Trophoblast cell (in vitro differentiated cells and primary cell): Measurements from ENCODE around the gene SMARCD3.
A peak's percentile ranks its signal among the peaks of the same experiment; 100 is the strongest.

Experiments used
- DNase-seq, 2 donors: peaks; one replicate each; pipeline ENCODE4 v3.0.0-alpha.2; 2016
- H2AFZ ChIP-seq: 2 replicates; pipeline ENCODE4 v1.6.1; 2013; ENCODE audit warnings: low read length, moderate library complexity, mild to moderate bottlenecking; ENCODE audit not compliant: insufficient read depth, poor library complexity
- H2AK5ac ChIP-seq: 2 replicates; pipeline ENCODE4 v1.6.1; 2013; ENCODE audit warnings: mild to moderate bottlenecking, low read length
- H2BK120ac ChIP-seq: 2 replicates; pipeline ENCODE4 v1.6.1; 2013; ENCODE audit warnings: low read length, mild to moderate bottlenecking, moderate library complexity; ENCODE audit not compliant: insufficient read depth, poor library complexity
- H2BK12ac ChIP-seq: 2 replicates; pipeline ENCODE4 v1.6.1; 2013; ENCODE audit warnings: mild to moderate bottlenecking, low read length, moderate library complexity
- H2BK5ac ChIP-seq: 2 replicates; pipeline ENCODE4 v1.6.1; 2013; ENCODE audit warnings: low read length, low read depth, moderate library complexity, mild to moderate bottlenecking; ENCODE audit not compliant: poor library complexity
- H3K14ac ChIP-seq: 2 replicates; pipeline ENCODE4 v1.6.1; 2013; ENCODE audit warnings: mild to moderate bottlenecking, low read length
- H3K18ac ChIP-seq: 2 replicates; pipeline ENCODE4 v1.6.1; 2013; ENCODE audit warnings: mild to moderate bottlenecking, low read length
- H3K23ac ChIP-seq: 2 replicates; pipeline ENCODE4 v1.6.1; 2013; ENCODE audit warnings: low read length
- H3K27ac ChIP-seq: 2 replicates; pipeline ENCODE4 v1.5.1; 2013; ENCODE audit warnings: low read depth, mild to moderate bottlenecking, inconsistent platforms, low read length, moderate library complexity
- H3K27me3 ChIP-seq: 2 replicates; pipeline ENCODE4 v1.6.1; 2013; ENCODE audit warnings: inconsistent platforms, mild to moderate bottlenecking, low read length, moderate library complexity; ENCODE audit not compliant: insufficient read depth
- H3K36me3 ChIP-seq, 2 experiments: 1 replicate in 1 of 2; 2 replicates in 1 of 2; pipeline ENCODE4 v1.6.1; 2013; ENCODE audit warnings: low read length in 2 of 2, mild to moderate bottlenecking in 2 of 2, moderate library complexity in 1 of 2; ENCODE audit not compliant: insufficient read depth in 2 of 2, control insufficient read depth in 1 of 2
- H3K4ac ChIP-seq: 2 replicates; pipeline ENCODE4 v1.6.1; 2013; ENCODE audit warnings: low read depth, mild to moderate bottlenecking, low read length, moderate library complexity
- H3K4me1 ChIP-seq, 2 experiments: 1 replicate in 1 of 2; 2 replicates in 1 of 2; pipeline ENCODE4 v1.6.1; 2013; ENCODE audit warnings: low read length in 2 of 2, mild to moderate bottlenecking in 2 of 2, moderate library complexity in 1 of 2; ENCODE audit not compliant: insufficient read depth in 2 of 2, control insufficient read depth in 1 of 2
- H3K4me2 ChIP-seq: 2 replicates; pipeline ENCODE4 v1.6.1; 2013; ENCODE audit warnings: inconsistent platforms, mild to moderate bottlenecking, low read length, moderate library complexity
- H3K4me3 ChIP-seq: 2 replicates; pipeline ENCODE4 v1.5.1; 2013; ENCODE audit warnings: mild to moderate bottlenecking, low read depth, low read length, inconsistent platforms
- H3K79me1 ChIP-seq: one replicate; pipeline ENCODE4 v1.6.1; 2013; ENCODE audit warnings: low read length
- H3K79me2 ChIP-seq: 2 replicates; pipeline ENCODE4 v1.6.1; 2013; ENCODE audit warnings: low read length, mild to moderate bottlenecking; ENCODE audit not compliant: control insufficient read depth, insufficient read depth, poor library complexity
- H3K9ac ChIP-seq: 2 replicates; pipeline ENCODE4 v1.6.1; 2013; ENCODE audit warnings: mild to moderate bottlenecking, low read length
- H3K9me3 ChIP-seq: 2 replicates; pipeline ENCODE4 v1.6.1; 2013; ENCODE audit warnings: low read depth, mild to moderate bottlenecking, control low read depth, inconsistent platforms, low read length; ENCODE audit not compliant: insufficient read depth
- H4K12ac ChIP-seq: 2 replicates; pipeline ENCODE4 v1.6.1; 2013; ENCODE audit warnings: low read depth, mild to moderate bottlenecking, low read length, moderate library complexity
- H4K8ac ChIP-seq: 2 replicates; pipeline ENCODE4 v1.6.1; 2013; ENCODE audit warnings: low read depth, mild to moderate bottlenecking, low read length, moderate library complexity
- H4K91ac ChIP-seq: one replicate; pipeline ENCODE4 v1.6.1; 2013; ENCODE audit warnings: low read depth, mild to moderate bottlenecking, low read length, moderate library complexity
- WGBS: extraction: QIAGEN DNeasy Blood & Tissue Kit; methylation state at CpG from one replicate; pipeline ENCODE4 v1.1.7; 2013; ENCODE audit warnings: missing lambda C conversion rate; ENCODE audit not compliant: insufficient read length, insufficient coverage; ENCODE audit errors: extremely low coverage; 5-methylcytosine and 5-hydroxymethylcytosine counted together

Gene SMARCD3

DNA sequence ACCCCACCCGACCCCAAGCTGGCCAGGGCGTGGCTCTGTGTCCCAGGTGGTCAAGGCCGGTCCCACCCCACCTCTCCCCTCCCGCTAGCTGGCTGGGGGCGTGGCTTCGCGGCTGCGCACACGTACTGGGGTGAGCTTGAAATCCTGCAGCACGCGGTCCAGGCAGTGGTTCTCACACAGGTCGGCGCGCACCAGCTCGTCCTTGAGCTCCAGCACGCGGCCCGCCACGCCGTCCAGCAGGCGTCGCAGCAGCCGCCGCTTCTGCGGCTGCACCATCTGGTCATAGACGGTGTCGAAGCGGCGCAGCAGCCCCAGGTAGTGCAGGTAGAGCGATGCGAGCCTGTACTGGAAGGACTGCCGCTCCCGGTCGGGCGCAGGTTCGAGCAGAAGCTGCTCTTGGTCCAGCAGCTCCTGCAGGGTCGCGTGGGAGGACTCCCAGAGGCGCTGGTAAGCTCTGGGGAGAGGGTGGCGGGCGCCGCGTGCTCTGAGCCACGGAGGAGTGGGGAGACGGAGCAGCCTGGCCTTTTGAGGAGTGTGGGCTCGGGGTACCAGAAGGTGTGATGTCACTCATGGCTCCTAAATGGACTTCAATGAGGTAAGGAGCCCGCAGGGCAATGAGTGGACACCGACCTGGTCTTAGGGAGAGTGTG is 44.0 kb downstream of the SMARCD3 start:
- no peak overlapping the region for H4K91ac ChIP-seq
- no peaks in the 10 kb centered on the region for H3K36me3 ChIP-seq
- no peak overlapping the region for H3K23ac ChIP-seq
- H2AFZ ChIP-seq = no peak overlapping the region
- no peak overlapping the region for H3K4me2 ChIP-seq
- H2BK12ac ChIP-seq = no peak overlapping the region
- H3K27me3 ChIP-seq = no peaks in the 10 kb centered on the region
- no peak overlapping the region for H2AK5ac ChIP-seq
- H4K8ac ChIP-seq = no peak overlapping the region
- no peak overlapping the region for H3K27ac ChIP-seq
- no peak overlapping the region for H2BK120ac ChIP-seq
- H3K79me1 ChIP-seq = no peaks in the 10 kb centered on the region
- H3K18ac ChIP-seq = no peak overlapping the region
- no peak overlapping the region for H4K12ac ChIP-seq
- no peak overlapping the region for H3K14ac ChIP-seq
- no peak overlapping the region for H2BK5ac ChIP-seq
- DNase-seq = peak; percentile 23 to 61
- no peaks in the 10 kb centered on the region for H3K79me2 ChIP-seq
- H3K9ac ChIP-seq = no peak overlapping the region
- no CpG with 5 or more reads among the region's 48 CpGs for WGBS
- H3K4ac ChIP-seq = no peak overlapping the region
- H3K9me3 ChIP-seq = peaks cover 2% of the 10 kb centered on the region
- H3K4me1 ChIP-seq = peaks cover 3 to 5% of the 10 kb centered on the region in 2 experiments
- H3K4me3 ChIP-seq = no peak overlapping the region

DNA sequence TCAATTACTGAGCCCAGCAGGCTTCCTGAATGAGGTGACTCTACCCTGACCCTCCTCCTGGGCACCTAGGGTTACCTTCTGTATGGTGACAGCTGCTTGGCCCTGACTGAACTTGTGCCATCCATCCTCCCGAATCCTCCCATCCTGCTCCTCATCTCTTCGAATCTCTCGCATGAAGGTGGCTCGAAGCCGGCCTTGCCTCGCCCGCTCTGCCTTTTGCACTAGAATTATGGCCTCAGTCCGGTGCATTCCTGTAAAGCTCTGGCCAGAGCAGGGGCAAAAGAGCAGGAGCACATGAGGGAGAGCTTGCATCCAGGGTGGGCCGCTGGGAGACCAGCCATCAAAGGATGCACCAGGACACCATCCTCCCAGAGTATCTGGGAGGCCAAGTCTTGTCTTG is 45.7 kb downstream of the SMARCD3 start:
- DNase-seq = no peak
- no peaks in the 10 kb centered on the region for H3K79me1 ChIP-seq
- no peak overlapping the region for H4K91ac ChIP-seq
- H3K4me1 ChIP-seq = peaks cover 4 to 7% of the 10 kb centered on the region in 2 experiments
- H3K18ac ChIP-seq = no peak overlapping the region
- no peaks in the 10 kb centered on the region for H3K79me2 ChIP-seq
- no peak overlapping the region for H4K8ac ChIP-seq
- no peak overlapping the region for H3K14ac ChIP-seq
- H2AK5ac ChIP-seq = no peak overlapping the region
- peaks cover 4% of the 10 kb centered on the region for H3K9me3 ChIP-seq
- no CpG with 5 or more reads among the region's 9 CpGs for WGBS
- H3K27ac ChIP-seq = no peak overlapping the region
- H3K23ac ChIP-seq = no peak overlapping the region
- H3K9ac ChIP-seq = no peak overlapping the region
- no peak overlapping the region for H2BK120ac ChIP-seq
- no peak overlapping the region for H2AFZ ChIP-seq
- H3K4ac ChIP-seq = no peak overlapping the region
- no peaks in the 10 kb centered on the region for H3K27me3 ChIP-seq
- H3K4me3 ChIP-seq = no peak overlapping the region
- H4K12ac ChIP-seq = no peak overlapping the region
- H3K36me3 ChIP-seq = no peaks in the 10 kb centered on the region
- no peak overlapping the region for H3K4me2 ChIP-seq
- H2BK5ac ChIP-seq = no peak overlapping the region
- H2BK12ac ChIP-seq = no peak overlapping the region

DNA sequence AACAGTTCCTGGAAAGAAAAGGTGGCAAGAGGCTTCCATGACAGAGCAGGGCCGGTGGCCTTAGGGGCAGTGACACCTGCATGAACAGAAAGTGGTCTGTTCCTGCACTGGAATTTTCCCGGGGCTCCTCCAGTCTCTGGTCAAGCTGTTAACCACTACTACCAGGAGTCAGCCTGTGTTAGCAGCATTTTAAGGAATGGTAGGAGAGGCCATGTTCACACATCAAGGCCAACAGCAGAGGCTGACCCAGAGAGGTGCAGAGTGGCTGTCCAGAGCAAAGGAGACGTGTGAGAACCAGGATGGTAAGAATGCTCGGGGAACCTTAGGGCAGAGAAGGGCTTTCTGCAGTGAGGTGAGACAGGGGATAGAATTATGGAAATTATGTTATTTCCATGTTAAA is 46.7 kb downstream of the SMARCD3 start:
- no peaks in the 10 kb centered on the region for H3K79me2 ChIP-seq

DNA sequence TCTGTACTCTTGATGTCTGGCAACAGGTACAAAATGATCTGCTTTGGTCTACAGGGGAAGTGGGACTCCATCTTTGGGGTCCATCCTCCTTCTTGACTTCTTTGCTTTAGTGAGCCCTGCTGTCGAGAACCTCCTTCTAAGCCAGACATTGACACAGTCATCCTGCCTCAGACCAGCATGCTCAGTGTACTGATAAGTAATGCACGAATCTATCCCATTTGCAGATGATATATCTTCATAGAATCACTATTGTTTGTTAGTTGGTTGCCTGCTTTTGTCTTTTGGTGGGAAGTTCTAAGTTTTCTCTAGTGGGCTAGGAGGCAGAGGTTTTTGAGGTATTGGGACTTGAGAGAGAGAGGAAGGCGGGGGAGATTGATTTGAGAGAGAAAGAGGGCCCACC is 47.1 kb downstream of the SMARCD3 start:
- Histone ChIP-seq H3K27me3 (no peaks in the 10 kb centered on the region), H4K8ac (no peak overlapping the region), H3K18ac (no peak overlapping the region), H3K4me1 (peaks cover 4 to 7% of the 10 kb centered on the region in 2 experiments), H2BK120ac (no peak overlapping the region), H4K12ac (no peak overlapping the region), H4K91ac (no peak overlapping the region), H2AFZ (no peak overlapping the region), H3K4me3 (no peak overlapping the region), H3K36me3 (no peaks in the 10 kb centered on the region), H2BK5ac (no peak overlapping the region), H2BK12ac (no peak overlapping the region), H3K4me2 (no peak overlapping the region), H3K23ac (no peak overlapping the region), H3K14ac (no peak overlapping the region), H2AK5ac (no peak overlapping the region), H3K79me1 (no peaks in the 10 kb centered on the region), H3K9me3 (peaks cover 4% of the 10 kb centered on the region), H3K4ac (no peak overlapping the region), H3K79me2 (no peaks in the 10 kb centered on the region), H3K27ac (no peak overlapping the region), H3K9ac (no peak overlapping the region)
- DNase-seq = no peak
- WGBS = no CpG with 5 or more reads among the region's 3 CpGs

More for the DNA sequence above, 46.7 kb downstream of the SMARCD3 start:
- Histone ChIP-seq H3K9me3 (peaks cover 4% of the 10 kb centered on the region), H3K4me3 (no peak overlapping the region), H4K8ac (no peak overlapping the region), H2BK12ac (no peak overlapping the region), H3K79me1 (no peaks in the 10 kb centered on the region), H2BK5ac (no peak overlapping the region), H3K14ac (no peak overlapping the region), H4K12ac (no peak overlapping the region), H2AK5ac (no peak overlapping the region), H3K4ac (no peak overlapping the region), H3K27ac (no peak overlapping the region), H3K27me3 (no peaks in the 10 kb centered on the region), H4K91ac (no peak overlapping the region), H3K4me1 (peaks cover 4 to 7% of the 10 kb centered on the region in 2 experiments), H3K23ac (no peak overlapping the region), H3K9ac (no peak overlapping the region), H2BK120ac (no peak overlapping the region), H2AFZ (no peak overlapping the region), H3K18ac (no peak overlapping the region), H3K36me3 (no peaks in the 10 kb centered on the region), H3K4me2 (no peak overlapping the region)
- WGBS = no CpG with 5 or more reads among the region's 4 CpGs
- DNase-seq = no peak
